Adipocyte (in vitro differentiated cells): ENCODE results near the gene PRND.
"Not testable (repeated sequence)": the region's sequence is repeated elsewhere in the genome, so short reads cannot be mapped to it uniquely, and the experiment has no call there.

Experiments
- DNase-seq: peaks from one replicate; pipeline ENCODE4 v3.0.0-alpha.2; 2015; ENCODE audit warnings: low read depth
- H3K27me3 ChIP-seq: replicated peaks from 2 replicates; pipeline ENCODE4 v1.7.0; 2013; ENCODE audit warnings: mild to moderate bottlenecking, low read length, moderate library complexity; ENCODE audit not compliant: control insufficient read depth, insufficient read depth
- H3K36me3 ChIP-seq: 2 replicates; pipeline ENCODE4 v1.7.0; 2013; ENCODE audit warnings: low read length, mild to moderate bottlenecking, moderate library complexity; ENCODE audit not compliant: control insufficient read depth, insufficient read depth, severe bottlenecking
- H3K4me1 ChIP-seq: 2 replicates; pipeline ENCODE4 v1.7.0; 2013; ENCODE audit warnings: mild to moderate bottlenecking, low read length, moderate library complexity; ENCODE audit not compliant: control insufficient read depth, insufficient read depth
- H3K4me3 ChIP-seq: 2 replicates; pipeline ENCODE4 v1.7.0; 2013; ENCODE audit warnings: mild to moderate bottlenecking, low read length, moderate library complexity
- H3K9ac ChIP-seq: 2 replicates; pipeline ENCODE4 v1.7.0; 2013; ENCODE audit warnings: mild to moderate bottlenecking, low read length, moderate library complexity
- H3K9me3 ChIP-seq: 2 replicates; pipeline ENCODE4 v1.7.0; 2013; ENCODE audit warnings: mild to moderate bottlenecking, low read length, moderate library complexity; ENCODE audit not compliant: control insufficient read depth

Gene PRND

DNA sequence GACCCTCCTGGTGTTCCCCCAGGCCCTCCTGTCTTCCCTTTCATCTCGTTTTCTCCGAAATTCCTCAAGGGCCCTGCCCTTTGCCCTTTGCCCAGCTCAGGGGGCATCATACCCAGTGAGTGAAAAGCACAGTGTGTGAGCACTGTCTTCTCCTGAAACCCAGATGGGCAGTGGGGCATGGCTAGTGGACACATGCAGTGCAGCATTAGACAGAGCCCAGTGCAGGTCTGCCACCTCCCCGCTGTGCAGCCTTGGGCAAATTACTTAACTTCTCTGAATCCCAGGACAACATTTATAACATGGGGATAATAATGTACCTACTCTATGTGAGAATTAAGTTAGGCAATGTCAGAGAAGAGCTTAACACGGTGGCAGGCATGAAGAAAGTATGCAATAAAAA lies 1.3 kb downstream of the PRND start:
- no peak overlapping the region for H3K4me3 ChIP-seq
- no peak for DNase-seq
- H3K36me3 ChIP-seq = no peaks in the 10 kb centered on the region
- H3K4me1 ChIP-seq = peaks cover 23% of the 10 kb centered on the region
- no peaks in the 10 kb centered on the region for H3K27me3 ChIP-seq
- H3K9me3 ChIP-seq = no peaks in the 10 kb centered on the region
- no peak overlapping the region for H3K9ac ChIP-seq

GRCh38 chr20:4723553-4723952 lies 1.8 kb downstream of the PRND start:
- not testable (repeated sequence) for H3K27me3 ChIP-seq, H3K36me3 ChIP-seq, H3K9ac ChIP-seq, H3K9me3 ChIP-seq, DNase-seq, H3K4me3 ChIP-seq
- H3K4me1 ChIP-seq = peaks cover 26% of the 10 kb centered on the region

- Histone ChIP-seq H3K4me1 (peaks cover 23% of the 10 kb centered on the region), H3K27me3 (no peaks in the 10 kb centered on the region), H3K9me3 (no peaks in the 10 kb centered on the region), H3K36me3 (no peaks in the 10 kb centered on the region), H3K4me3 (no peak overlapping the region), H3K9ac (no peak overlapping the region)
- no peak for DNase-seq
These were observed 3.0 kb downstream of the PRND start for GRCh38 chr20:4724459-4725262.

GRCh38 chr20:4725263-4725550 lies 3.5 kb downstream of the PRND start:
- no peak overlapping the region for H3K9ac ChIP-seq

GRCh38 chr20:4726710-4727397 lies 5.1 kb downstream of the PRND start:
- Histone ChIP-seq H3K9ac (no peak overlapping the region), H3K4me1 (peaks cover 10% of the 10 kb centered on the region), H3K36me3 (no peaks in the 10 kb centered on the region), H3K9me3 (no peaks in the 10 kb centered on the region), H3K4me3 (peak overlapping the region; percentile 25), H3K27me3 (peaks cover 6% of the 10 kb centered on the region)
- DNase-seq = peak; percentile 72

More at GRCh38 chr20:4725263-4725550, 3.5 kb downstream of the PRND start:
- DNase-seq = no peak
- H3K36me3 ChIP-seq = no peaks in the 10 kb centered on the region
- H3K27me3 ChIP-seq = no peaks in the 10 kb centered on the region
- H3K9me3 ChIP-seq = no peaks in the 10 kb centered on the region
- H3K4me3 ChIP-seq = no peak overlapping the region
- peaks cover 17% of the 10 kb centered on the region for H3K4me1 ChIP-seq

GRCh38 chr20:4728120-4728760 lies 6.5 kb downstream of the PRND start:
- Histone ChIP-seq H3K4me1 (peaks cover 10% of the 10 kb centered on the region), H3K27me3 (peaks cover 19% of the 10 kb centered on the region), H3K36me3 (no peaks in the 10 kb centered on the region), H3K9ac (no peak overlapping the region), H3K4me3 (no peak overlapping the region), H3K9me3 (no peaks in the 10 kb centered on the region)
- peak; percentile 69 for DNase-seq

- Histone ChIP-seq H3K27me3 (peaks cover 22% of the 10 kb centered on the region), H3K9ac (no peak overlapping the region), H3K9me3 (no peaks in the 10 kb centered on the region), H3K36me3 (no peaks in the 10 kb centered on the region), H3K4me3 (no peak overlapping the region), H3K4me1 (peaks cover 10% of the 10 kb centered on the region)
- no peak for DNase-seq
These were observed 7.6 kb downstream of the PRND start for GRCh38 chr20:4729265-4729664.

- H3K9ac ChIP-seq = no peak overlapping the region
- no peak overlapping the region for H3K4me3 ChIP-seq
- H3K27me3 ChIP-seq = peaks cover 22% of the 10 kb centered on the region
- H3K4me1 ChIP-seq = peaks cover 10% of the 10 kb centered on the region
- no peaks in the 10 kb centered on the region for H3K9me3 ChIP-seq
- no peaks in the 10 kb centered on the region for H3K36me3 ChIP-seq
- DNase-seq = peak; percentile 39
These were observed 9.1 kb downstream of the PRND start for GRCh38 chr20:4730780-4731179.

GRCh38 chr20:4736875-4737274 lies 15.2 kb downstream of the PRND start:
- H3K4me3 ChIP-seq = no peak overlapping the region
- H3K9me3 ChIP-seq = peaks cover 4% of the 10 kb centered on the region
- DNase-seq = no peak
- H3K36me3 ChIP-seq = no peaks in the 10 kb centered on the region
- no peaks in the 10 kb centered on the region for H3K4me1 ChIP-seq
- no peak overlapping the region for H3K9ac ChIP-seq
- H3K27me3 ChIP-seq = peaks cover 31% of the 10 kb centered on the region

DNA sequence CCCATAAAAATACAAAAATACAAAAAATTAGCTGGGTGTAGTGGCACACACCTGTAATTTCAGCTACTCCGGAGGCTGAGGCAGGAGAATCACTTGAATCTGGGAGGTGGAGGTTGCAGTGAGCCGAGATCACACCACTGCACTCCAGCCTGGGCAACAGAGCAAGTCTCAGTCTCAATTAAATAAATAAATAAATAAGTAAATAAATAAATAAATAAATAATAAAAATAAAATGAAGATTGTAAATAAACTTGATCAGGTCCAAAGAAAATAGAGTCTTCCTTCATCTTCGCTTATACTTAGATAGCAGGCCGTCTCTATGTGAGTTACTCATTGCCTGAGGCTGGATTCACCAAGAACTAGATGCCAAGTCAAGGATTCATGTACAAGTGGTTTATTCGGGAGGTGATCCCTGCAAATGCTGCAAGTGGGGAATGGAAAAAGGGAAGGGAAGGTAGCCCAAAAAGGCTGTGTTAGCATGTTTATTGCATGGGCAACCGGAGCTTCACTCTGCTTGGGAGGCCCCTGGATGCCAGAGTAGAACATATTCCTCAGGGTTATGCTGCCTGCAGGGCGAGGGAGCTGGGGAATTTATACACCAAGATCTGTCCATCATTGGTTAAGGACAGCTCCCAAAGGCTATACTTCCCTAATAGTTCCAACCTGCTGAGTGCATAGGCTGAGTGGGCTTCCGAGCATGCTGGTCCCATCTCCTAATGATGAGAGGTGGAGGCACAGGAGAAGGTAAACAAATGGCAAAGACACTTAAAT lies 16.3 kb downstream of the PRND start:
- H3K36me3 ChIP-seq = no peaks in the 10 kb centered on the region
- H3K4me3 ChIP-seq = no peak overlapping the region
- no peak overlapping the region for H3K9ac ChIP-seq
- no peaks in the 10 kb centered on the region for H3K4me1 ChIP-seq
- H3K9me3 ChIP-seq = peaks cover 4% of the 10 kb centered on the region
- DNase-seq = no peak
- peaks cover 20% of the 10 kb centered on the region for H3K27me3 ChIP-seq
